Cardiac fibroblast (primary cell): ENCODE data around the gene FBXO8.

Experiments
- DNase-seq, 2 donors: peaks; one replicate each; pipeline versions ENCODE4 v3.0.0 to v3.0.0-alpha.2; 2010; ENCODE audit warnings: low read depth in 2 of 2
- H3K4me3 ChIP-seq, 2 donors: replicated peaks in 1 of 2; 1 replicate in 1 of 2; 2 replicates in 1 of 2; pipeline ENCODE4 v1.5.1; 2011; ENCODE audit warnings: low read depth in 2 of 2, low read length in 2 of 2, mild to moderate bottlenecking in 2 of 2, moderate library complexity in 1 of 2
- CTCF ChIP-seq: IDR thresholded peaks from one replicate; pipeline ENCODE4 v1.5.1; 2011; ENCODE audit warnings: low read depth, mild to moderate bottlenecking, low read length, inconsistent platforms

Gene FBXO8, protein sequence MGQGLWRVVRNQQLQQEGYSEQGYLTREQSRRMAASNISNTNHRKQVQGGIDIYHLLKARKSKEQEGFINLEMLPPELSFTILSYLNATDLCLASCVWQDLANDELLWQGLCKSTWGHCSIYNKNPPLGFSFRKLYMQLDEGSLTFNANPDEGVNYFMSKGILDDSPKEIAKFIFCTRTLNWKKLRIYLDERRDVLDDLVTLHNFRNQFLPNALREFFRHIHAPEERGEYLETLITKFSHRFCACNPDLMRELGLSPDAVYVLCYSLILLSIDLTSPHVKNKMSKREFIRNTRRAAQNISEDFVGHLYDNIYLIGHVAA

GRCh38 chr4:174283507-174284471, at the start of gene FBXO8, which contains the start of gene CEP44:
Gene FBXO8 (minus strand): TSS chr4:174283667. CDS start chr4:174263092, 20,575 bp downstream.
Gene CEP44 (plus strand): TSS chr4:174283911. CDS start chr4:174299122, 15,211 bp downstream.
- no peak for TF ChIP-seq CTCF
- DNase-seq = peak; percentile 83 to 89
- peak within 1 kb of the TSS; percentile 85 to 91 for H3K4me3 ChIP-seq

DNA sequence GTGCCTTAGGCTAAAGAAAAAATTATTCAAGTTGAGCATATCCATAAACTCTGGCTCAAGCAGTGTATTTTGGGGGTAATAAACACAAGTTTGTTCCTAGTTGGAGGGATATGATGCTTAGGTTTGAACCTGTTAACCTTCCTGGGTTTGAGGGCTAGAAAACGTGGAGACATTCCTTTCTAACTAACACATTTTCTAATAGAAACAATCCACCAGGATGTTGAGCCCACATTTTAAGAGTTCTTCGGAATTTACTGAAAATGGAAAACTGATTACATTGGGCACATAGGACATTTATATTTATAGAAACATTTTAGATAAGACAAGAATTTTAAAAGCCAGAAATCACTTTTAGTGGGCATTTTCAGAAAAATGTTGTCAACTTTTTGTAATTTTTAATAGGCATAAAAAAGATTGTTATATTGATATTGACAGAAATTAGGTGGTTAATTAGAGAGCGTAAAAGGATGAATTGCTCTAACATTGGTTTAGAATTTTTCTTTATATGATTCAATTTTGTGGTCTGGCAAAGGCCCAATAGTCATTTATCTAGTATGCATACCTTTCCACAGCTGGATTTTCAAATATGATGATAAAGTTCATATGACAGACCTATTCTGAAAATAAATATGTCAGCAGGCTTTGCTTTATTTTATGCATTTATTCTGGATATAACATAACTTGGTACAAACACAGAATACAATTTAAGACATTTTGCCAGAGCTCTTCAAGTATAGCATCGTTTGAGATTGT, 49.5 kb upstream of the FBXO8 start:
- DNase-seq = peak; percentile 46 to 50
- TF ChIP-seq CTCF = no peak
- H3K4me3 ChIP-seq = no peak overlapping the region

DNA sequence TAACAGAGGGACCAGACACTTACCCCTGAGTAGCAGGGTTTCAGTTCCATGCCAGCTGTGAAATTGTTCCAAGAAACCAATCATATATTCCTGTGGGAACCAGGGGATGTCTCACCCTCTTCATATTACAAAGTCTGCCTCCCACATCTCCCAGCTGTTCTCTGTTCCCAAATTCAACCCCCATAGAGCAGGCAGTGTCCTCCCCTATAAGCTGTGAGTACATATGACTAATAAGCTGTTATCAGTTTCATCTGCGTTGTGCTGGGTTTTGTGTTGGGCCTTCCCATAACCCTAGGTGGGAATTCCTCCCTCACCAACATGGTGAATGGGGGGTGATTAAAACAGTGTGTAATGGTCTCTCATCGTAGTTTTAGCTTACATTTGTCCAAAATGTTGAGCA, 41.3 kb upstream of the FBXO8 start:
- peak; percentile 25 to 71 for DNase-seq
- TF ChIP-seq CTCF = no peak
- H3K4me3 ChIP-seq = no peak overlapping the region

DNA sequence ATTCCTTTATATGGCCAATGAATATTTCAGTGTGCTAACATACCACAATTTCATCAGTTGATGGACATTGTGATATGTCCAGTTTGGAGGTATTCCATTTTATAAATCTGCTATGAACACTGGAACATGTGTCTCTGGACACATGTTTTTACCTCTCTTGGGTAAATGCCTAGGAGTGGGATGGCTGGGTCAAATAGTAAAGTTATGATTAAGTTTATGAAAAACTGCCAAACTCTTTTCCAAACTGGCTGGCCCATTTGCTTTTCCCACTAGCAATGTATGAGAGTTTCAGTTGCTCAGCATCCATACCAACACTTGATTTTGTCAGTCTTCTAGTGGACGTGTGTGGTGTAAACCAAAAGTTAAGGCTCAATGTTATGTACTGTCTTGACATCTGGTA, 40.8 kb upstream of the FBXO8 start:
- TF ChIP-seq CTCF = no peak
- peak; percentile 23 to 35 for DNase-seq
- H3K4me3 ChIP-seq = no peak overlapping the region

DNA sequence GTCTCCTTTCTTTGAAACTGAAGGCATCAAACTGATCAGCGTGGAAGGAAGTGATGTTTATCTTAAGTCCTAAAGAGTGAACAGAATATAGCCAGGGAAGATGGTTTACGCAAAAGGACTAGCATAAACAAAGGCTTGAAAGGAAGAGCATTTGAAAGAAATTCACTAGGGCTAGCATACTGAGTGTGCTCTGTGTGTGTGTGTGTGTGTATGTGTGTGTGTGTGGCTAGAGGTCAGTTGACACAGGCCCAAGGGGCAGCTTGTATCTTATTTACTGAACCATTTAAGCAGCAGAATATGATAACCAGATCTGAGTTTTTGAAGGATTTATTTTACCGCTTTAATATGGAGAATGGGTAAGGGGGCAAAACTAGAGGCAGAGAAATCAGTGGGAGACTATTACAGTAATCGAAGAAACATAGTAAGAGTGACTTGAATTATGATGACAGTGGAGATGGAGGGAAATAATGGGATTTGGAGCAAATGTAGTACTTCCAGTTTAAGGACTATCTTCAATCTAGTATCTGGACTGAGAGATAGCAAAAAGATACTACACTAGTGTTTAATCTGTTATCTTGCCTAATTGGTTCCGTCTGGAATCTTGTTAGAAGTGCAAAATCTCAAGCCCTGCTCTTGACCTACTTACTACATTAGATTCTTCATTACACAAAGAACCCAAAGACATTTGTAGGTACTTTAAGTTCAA, 37.2 kb upstream of the FBXO8 start:
- no peak overlapping the region for H3K4me3 ChIP-seq
- TF ChIP-seq CTCF = no peak
- DNase-seq = no peak
